Uterus (tissue), 4 donors: ENCODE measurements around the gene GPR33. TPM values are rescaled to one million over a fixed set of nuclear protein-coding genes. Genes with fewer than 3 reads are reported as not detected.
"Not testable (repeated sequence)": the region's sequence is repeated elsewhere in the genome, so short reads cannot be mapped to it uniquely, and the experiment has no call there.

Source experiments
- DNase-seq, 2 donors: peaks; one replicate each; pipeline ENCODE4 v3.0.0-alpha.2; 2019 to 2020
- H3K27ac ChIP-seq, 2 donors: fragments of 200-600 bp; sonication (generic); 1 replicate in 1 of 2; 2 replicates in 1 of 2; pipeline ENCODE4 v1.5.1; 2016 to 2018
- H3K27me3 ChIP-seq, 2 donors: fragments of 200-600 bp; sonication (generic); one replicate each; pipeline ENCODE4 v1.5.1; 2018 to 2019; ENCODE audit warnings: control low read depth in 1 of 2
- H3K36me3 ChIP-seq, 2 donors: fragments of 200-600 bp; sonication (generic); one replicate each; pipeline ENCODE4 v1.5.1; 2019; ENCODE audit warnings: control low read depth in 1 of 2
- H3K4me1 ChIP-seq, 2 donors: fragments of 200-600 bp; sonication (generic); one replicate each; pipeline ENCODE4 v1.5.1; 2018 to 2019; ENCODE audit warnings: control low read depth in 1 of 2
- H3K4me3 ChIP-seq, 2 donors: fragments of 200-600 bp; sonication (generic); 1 replicate in 1 of 2; 2 replicates in 1 of 2; pipeline ENCODE4 v1.5.1; 2018 to 2019; ENCODE audit warnings: mild to moderate bottlenecking in 1 of 2
- H3K9me3 ChIP-seq, 2 donors: fragments of 200-600 bp; sonication (generic); one replicate each; pipeline ENCODE4 v1.5.1; 2019; ENCODE audit warnings: control low read depth in 1 of 2
- POLR2A ChIP-seq, 2 donors: fragments of 450-650 bp; IDR thresholded peaks; one replicate each; pipeline ENCODE4 v1.6.1; 2016; ENCODE audit warnings: antibody characterized with exemption in 2 of 2, mild to moderate bottlenecking in 1 of 2, moderate library complexity in 1 of 2
- intact Hi-C: fragments of 100-400 bp; cut with DNase I; formaldehyde crosslinking; loops from one replicate; pipeline ENCODE4 v1.15.1; 2023; ENCODE audit warnings: low total_unique reads
- total RNA-seq, 4 donors: library from RNA; depleted of rRNA in 3 of 4; stranded (reverse); fragments of >200 nt in 3 of 4; gene quantifications; one replicate each; pipeline versions ENCODE4 v1.1.0 to v1.2.4, GENCODE V29; 2014 to 2023
- TF ChIP-seq, protein P1 (sequence below), 4 experiments: fragments of 200-600 bp in 2 of 4; fragments of 450-650 bp in 2 of 4; sonication (generic) in 2 of 4; IDR thresholded peaks; one replicate each; pipeline ENCODE4 v1.5.1; 2016 to 2019; ENCODE audit warnings: antibody characterized with exemption in 4 of 4, mild to moderate bottlenecking in 2 of 4, moderate library complexity in 1 of 4
- donor health status: DM: yes; HTN: yes; CAD: no.

The GPR33 gene
- total RNA-seq, 4 donors from 2014 or later = not detected

DNA sequence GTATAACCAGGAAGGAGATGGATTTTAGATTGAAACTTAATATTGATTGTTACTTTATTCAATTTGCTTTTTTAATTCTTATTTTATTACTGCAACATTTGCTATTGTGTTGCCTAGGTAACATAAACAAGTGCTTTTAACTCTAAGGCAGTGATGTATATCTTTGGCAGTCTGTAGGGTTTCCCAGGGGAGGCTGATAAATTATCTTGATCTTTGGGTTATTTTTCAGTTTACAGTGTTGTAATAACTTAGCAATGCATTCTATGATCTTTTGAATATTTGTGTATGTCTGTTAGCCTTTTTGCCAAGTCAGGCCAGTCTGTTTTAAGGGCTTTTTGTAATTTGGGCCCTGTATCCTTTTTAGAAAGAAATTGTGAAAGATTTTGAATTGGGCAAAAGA is 22.7 kb downstream of the GPR33 start:
- H3K27ac ChIP-seq = no peak overlapping the region
- H3K4me3 ChIP-seq = no peak overlapping the region
- TF ChIP-seq, protein P1, sequence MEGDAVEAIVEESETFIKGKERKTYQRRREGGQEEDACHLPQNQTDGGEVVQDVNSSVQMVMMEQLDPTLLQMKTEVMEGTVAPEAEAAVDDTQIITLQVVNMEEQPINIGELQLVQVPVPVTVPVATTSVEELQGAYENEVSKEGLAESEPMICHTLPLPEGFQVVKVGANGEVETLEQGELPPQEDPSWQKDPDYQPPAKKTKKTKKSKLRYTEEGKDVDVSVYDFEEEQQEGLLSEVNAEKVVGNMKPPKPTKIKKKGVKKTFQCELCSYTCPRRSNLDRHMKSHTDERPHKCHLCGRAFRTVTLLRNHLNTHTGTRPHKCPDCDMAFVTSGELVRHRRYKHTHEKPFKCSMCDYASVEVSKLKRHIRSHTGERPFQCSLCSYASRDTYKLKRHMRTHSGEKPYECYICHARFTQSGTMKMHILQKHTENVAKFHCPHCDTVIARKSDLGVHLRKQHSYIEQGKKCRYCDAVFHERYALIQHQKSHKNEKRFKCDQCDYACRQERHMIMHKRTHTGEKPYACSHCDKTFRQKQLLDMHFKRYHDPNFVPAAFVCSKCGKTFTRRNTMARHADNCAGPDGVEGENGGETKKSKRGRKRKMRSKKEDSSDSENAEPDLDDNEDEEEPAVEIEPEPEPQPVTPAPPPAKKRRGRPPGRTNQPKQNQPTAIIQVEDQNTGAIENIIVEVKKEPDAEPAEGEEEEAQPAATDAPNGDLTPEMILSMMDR (IDR thresholded peaks at IDR 0.05) = no peak
- TF ChIP-seq POLR2A (IDR thresholded peaks at IDR 0.05) = no peak
- H3K4me1 ChIP-seq = no peaks in the 10 kb centered on the region
- intact Hi-C loops = no loop called here
- H3K36me3 ChIP-seq = no peaks in the 10 kb centered on the region
- H3K9me3 ChIP-seq = no peaks in the 10 kb centered on the region
- no peaks in the 10 kb centered on the region for H3K27me3 ChIP-seq
- no peak for DNase-seq

DNA sequence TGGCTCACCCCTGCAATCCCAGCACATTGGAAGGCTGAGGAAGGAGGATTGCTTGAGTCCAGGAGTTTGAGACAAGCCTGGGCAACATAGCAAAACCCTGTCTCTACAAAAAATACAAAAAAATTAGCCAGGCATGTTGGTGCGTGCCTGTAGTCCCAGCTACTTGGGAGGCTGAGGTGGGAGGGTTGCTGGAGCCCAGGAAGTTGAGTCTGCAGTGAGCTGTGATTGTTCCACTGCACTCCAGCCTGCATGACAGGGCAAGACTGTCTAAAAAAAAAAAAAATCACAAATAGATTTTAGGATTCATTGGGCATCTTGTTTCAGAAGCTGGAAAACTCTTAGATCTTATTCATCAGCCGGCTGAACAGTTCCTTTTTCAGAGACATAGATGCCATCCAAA is 25.4 kb downstream of the GPR33 start:
- H3K27me3 ChIP-seq, DNase-seq, intact Hi-C loops, H3K27ac ChIP-seq, H3K4me3 ChIP-seq, H3K9me3 ChIP-seq, H3K4me1 ChIP-seq, H3K36me3 ChIP-seq: not testable (repeated sequence)

DNA sequence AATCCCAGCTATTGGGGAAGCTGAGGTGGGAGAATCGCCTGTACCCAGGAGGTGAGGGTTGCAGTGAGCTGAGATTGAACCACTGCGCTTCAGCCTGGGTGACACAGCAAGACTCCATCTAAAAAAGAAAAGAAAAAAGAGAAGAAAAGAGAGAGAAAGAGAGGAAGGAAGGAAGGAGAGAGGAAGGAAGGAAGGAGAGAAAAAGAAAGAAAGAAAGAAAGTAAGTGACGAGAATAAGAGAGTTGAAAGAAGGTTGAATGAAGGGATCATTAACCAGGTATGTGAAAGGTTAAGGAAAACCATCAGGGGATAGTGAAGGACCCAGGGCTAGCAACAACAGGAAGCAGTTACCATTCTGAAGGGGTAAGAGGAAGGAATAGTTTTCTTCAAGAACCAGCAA is 26.3 kb downstream of the GPR33 start:
- Histone ChIP-seq H3K4me1 (no peaks in the 10 kb centered on the region), H3K36me3 (no peaks in the 10 kb centered on the region), H3K4me3 (no peak overlapping the region), H3K9me3 (no peaks in the 10 kb centered on the region), H3K27me3 (no peaks in the 10 kb centered on the region), H3K27ac (no peak overlapping the region)
- no peak for TF ChIP-seq POLR2A (IDR thresholded peaks at IDR 0.05)
- TF ChIP-seq, protein P1 (IDR thresholded peaks at IDR 0.05) = no peak
- intact Hi-C loops = no loop called here
- no peak for DNase-seq

DNA sequence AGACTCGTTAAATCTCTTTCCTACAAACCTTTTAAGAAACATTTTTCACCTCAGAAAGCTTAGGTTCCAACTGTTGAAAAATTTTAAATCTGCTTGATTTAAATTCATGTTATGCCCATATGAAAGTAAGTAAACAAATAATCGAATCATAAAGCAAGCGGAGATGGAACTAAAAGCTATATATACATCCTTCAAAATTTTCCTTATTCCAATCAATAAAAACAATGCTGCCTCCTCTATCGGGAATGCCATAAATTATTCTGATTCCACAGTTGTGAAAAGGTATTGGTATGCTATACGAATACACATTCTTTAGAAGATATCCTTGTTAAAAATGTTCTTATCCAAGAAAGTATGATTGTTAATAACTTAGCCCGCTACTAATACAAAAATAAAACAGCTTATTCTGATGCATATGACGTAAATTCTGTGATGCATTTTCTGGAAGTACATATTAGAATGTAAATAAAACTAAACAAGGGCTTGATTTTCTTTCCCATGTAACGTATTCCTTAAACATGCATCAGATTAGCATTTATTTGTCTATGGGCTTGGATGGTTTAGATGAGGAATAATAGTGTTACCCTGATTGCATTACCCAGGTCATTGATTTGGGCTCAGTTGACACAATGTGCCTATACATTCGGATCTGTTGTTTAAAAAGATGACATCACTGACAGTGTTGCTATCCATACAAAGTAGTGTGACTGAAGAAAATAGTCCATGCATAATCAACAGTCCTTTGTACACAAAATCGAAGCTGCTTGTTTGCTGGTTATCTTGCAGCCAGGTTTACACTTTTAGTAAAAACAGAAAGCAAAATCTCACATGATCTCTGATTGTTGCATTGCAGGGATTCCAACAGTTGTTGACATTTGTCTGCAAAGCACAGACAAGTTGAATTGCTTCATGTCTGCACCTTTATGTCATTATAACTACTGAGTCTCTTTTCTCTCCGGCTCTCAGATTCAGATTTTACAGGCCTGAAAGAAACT is 29.9 kb downstream of the GPR33 start:
- Histone ChIP-seq H3K27ac (peak overlapping the region; percentile 90 to 92), H3K27me3 (no peaks in the 10 kb centered on the region), H3K4me3 (peak overlapping the region; percentile 73 to 78), H3K4me1 (peaks cover 0 to 7% of the 10 kb centered on the region in 2 donors), H3K9me3 (no peaks in the 10 kb centered on the region), H3K36me3 (no peaks in the 10 kb centered on the region)
- TF ChIP-seq, protein P1 (IDR thresholded peaks at IDR 0.05) = no peak
- no peak for TF ChIP-seq POLR2A (IDR thresholded peaks at IDR 0.05)
- DNase-seq = no peak
- intact Hi-C loops = no loop called here

DNA sequence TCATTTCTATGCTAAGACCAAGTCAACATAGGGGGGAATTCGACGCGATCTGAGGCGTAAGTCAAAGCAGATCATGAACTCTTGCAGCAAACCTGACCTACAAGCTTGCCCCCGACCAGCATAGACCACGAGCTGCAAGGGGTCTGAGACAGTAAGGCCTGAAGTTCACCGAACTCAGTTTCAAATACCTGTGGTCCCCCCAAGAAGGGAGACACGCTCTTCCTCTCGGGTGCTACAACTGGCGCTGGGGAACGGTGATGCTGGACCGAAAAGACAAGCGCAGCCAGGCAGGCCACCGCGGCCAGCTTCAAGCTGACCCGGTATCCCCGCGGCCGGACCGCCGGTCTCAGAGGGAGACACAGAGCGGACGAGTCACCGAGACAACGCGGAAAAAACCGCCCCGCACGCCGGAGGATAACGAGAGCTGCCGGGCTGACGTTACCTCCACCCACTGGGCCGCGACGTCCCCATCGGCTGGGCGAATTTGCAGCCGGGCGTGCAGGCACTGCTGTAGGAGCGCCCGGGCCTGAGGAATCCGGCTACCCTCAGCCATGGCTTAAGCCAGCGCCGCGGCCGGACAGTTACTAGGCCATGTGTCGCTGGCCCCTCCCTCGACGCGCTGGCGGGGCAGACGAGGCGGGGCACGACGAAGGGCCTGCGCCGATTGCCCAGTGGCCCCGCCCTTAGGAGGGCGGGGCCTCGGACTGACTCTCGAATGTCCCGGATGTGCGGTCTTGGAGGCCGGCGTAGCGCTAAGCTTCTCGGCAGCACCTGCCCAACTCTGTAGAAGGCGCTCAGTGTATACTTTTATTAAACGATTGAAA is 30.8 kb downstream of the GPR33 start, which contains the start of gene DTD2:
Gene DTD2, minus strand, starts transcription at position 666 of the 824 bp plus-strand sequence. Its CDS starts 113 bp downstream, at position 553.
- Histone ChIP-seq H3K27ac (peak within 1 kb of the TSS; percentile 90 to 92), H3K4me3 (peak within 1 kb of the TSS; percentile 73 to 78), H3K9me3 (no peaks in the 10 kb centered on the region), H3K27me3 (no peaks in the 10 kb centered on the region), H3K4me1 (peaks cover 0 to 7% of the 10 kb centered on the region in 2 donors), H3K36me3 (no peaks in the 10 kb centered on the region)
- TF ChIP-seq, protein P1 (IDR thresholded peaks at IDR 0.05) = peak in 1 of 4 experiments; percentile 17
- peak; percentile 81 to 87 for TF ChIP-seq POLR2A (IDR thresholded peaks at IDR 0.05)
- peak; percentile 93 to 95 for DNase-seq
- intact Hi-C loops = no loop called here
